DND-41 (cell line): Measurements from ENCODE around the gene SLC12A5.

Experiments
- ATAC-seq: fragments of 200-7000 bp; cut with Tn5 transposase; 3 replicates; pipeline ENCODE4 v1.9.1; 2021; ENCODE audit warnings: low read depth; ENCODE audit not compliant: insufficient read depth
- DNase-seq: peaks from one replicate; pipeline ENCODE4 v3.0.0-alpha.2; 2020
- H2AFZ ChIP-seq: 2 replicates; pipeline ENCODE4 v1.6.0; 2012; ENCODE audit warnings: low read depth, low read length
- H3K27ac ChIP-seq: 2 replicates; pipeline ENCODE4 v1.5.1; 2012; ENCODE audit warnings: low read length, inconsistent platforms
- H3K27me3 ChIP-seq: fragments of 200-600 bp; sonication (generic); 2 replicates; pipeline ENCODE4 v1.6.0; 2012; ENCODE audit warnings: low read length, mild to moderate bottlenecking, inconsistent platforms; ENCODE audit not compliant: insufficient read depth, poor library complexity
- H3K36me3 ChIP-seq: 2 replicates; pipeline ENCODE4 v1.5.1; 2012; ENCODE audit warnings: low read length, inconsistent platforms; ENCODE audit not compliant: insufficient read depth
- H3K4me1 ChIP-seq: 2 replicates; pipeline ENCODE4 v1.5.1; 2012; ENCODE audit warnings: mild to moderate bottlenecking, low read length; ENCODE audit not compliant: insufficient read depth
- H3K4me2 ChIP-seq: 2 replicates; pipeline ENCODE4 v1.6.0; 2012; ENCODE audit warnings: mild to moderate bottlenecking, moderate library complexity, low read length, inconsistent platforms; ENCODE audit not compliant: insufficient read depth
- H3K4me3 ChIP-seq, 2 experiments: fragments of 200-600 bp in 1 of 2; shearing (Covaris generic) in 1 of 2; 2 replicates each; pipeline ENCODE4 v1.5.1; 2012 to 2016; ENCODE audit warnings: inconsistent platforms in 2 of 2, low read length in 2 of 2, mild to moderate bottlenecking in 2 of 2, low read depth in 1 of 2, moderate library complexity in 1 of 2
- H3K79me2 ChIP-seq: 2 replicates; pipeline ENCODE4 v1.6.0; 2012; ENCODE audit warnings: low read length, inconsistent platforms; ENCODE audit not compliant: insufficient read depth
- H3K9ac ChIP-seq: 2 replicates; pipeline ENCODE4 v1.6.0; 2012; ENCODE audit warnings: low read depth, mild to moderate bottlenecking, inconsistent platforms, low read length, moderate library complexity
- H3K9me3 ChIP-seq: 2 replicates; pipeline ENCODE4 v1.5.1; 2012; ENCODE audit warnings: low read length, moderate library complexity, mild to moderate bottlenecking, inconsistent platforms; ENCODE audit not compliant: insufficient read depth, severe bottlenecking
- H4K20me1 ChIP-seq: 2 replicates; pipeline ENCODE4 v1.6.0; 2012; ENCODE audit warnings: low read length; ENCODE audit not compliant: insufficient read depth
- EZH2 ChIP-seq: IDR thresholded peaks from 3 replicates; pipeline ENCODE4 v1.6.1; 2012; ENCODE audit warnings: borderline replicate concordance, low read depth, mild to moderate bottlenecking, moderate library complexity, low read length, inconsistent platforms; ENCODE audit not compliant: severe bottlenecking
- TF ChIP-seq, protein P1 (sequence below): IDR thresholded peaks from 2 replicates; pipeline ENCODE4 v1.5.1; 2012; ENCODE audit warnings: borderline replicate concordance, low read length, moderate library complexity, mild to moderate bottlenecking; ENCODE audit not compliant: poor library complexity, severe bottlenecking; ENCODE audit errors: extremely low read depth

Gene SLC12A5

DNA sequence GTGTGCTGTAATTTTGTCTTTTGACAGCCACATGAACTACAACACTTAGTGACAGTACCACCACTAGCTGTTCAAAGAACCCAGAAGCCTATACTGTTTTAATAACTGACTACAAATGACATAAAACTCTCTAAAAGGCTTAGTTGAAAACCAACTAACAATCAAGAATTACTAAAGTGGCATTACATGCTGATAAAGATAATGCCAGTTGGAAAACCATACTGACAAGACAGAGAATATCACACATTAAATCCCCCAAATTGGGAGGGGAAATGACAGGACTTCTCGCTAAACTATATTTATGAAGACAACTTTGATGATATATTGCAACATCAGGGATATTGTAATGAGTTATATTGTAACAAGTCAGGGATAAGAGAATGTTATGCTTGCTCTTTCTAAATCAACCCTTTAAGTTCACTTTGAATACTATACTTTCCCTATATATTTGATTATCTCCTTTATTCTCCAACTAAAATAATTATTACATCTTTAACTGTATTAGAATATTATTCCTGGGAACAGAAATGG, 54.6 kb downstream of the SLC12A5 start:
- H3K4me3 ChIP-seq, result no peak overlapping the region
- H4K20me1 ChIP-seq, result peaks cover 92% of the 10 kb centered on the region
- no peak overlapping the region for H3K9ac ChIP-seq
- H3K9me3 ChIP-seq, result no peaks in the 10 kb centered on the region
- TF ChIP-seq, protein P1, sequence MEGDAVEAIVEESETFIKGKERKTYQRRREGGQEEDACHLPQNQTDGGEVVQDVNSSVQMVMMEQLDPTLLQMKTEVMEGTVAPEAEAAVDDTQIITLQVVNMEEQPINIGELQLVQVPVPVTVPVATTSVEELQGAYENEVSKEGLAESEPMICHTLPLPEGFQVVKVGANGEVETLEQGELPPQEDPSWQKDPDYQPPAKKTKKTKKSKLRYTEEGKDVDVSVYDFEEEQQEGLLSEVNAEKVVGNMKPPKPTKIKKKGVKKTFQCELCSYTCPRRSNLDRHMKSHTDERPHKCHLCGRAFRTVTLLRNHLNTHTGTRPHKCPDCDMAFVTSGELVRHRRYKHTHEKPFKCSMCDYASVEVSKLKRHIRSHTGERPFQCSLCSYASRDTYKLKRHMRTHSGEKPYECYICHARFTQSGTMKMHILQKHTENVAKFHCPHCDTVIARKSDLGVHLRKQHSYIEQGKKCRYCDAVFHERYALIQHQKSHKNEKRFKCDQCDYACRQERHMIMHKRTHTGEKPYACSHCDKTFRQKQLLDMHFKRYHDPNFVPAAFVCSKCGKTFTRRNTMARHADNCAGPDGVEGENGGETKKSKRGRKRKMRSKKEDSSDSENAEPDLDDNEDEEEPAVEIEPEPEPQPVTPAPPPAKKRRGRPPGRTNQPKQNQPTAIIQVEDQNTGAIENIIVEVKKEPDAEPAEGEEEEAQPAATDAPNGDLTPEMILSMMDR, result no peak
- no peak for TF ChIP-seq EZH2
- DNase-seq, result no peak
- ATAC-seq, result no peak
- H3K27me3 ChIP-seq, result no peaks in the 10 kb centered on the region
- H3K79me2 ChIP-seq, result peaks cover 100% of the 10 kb centered on the region
- H3K36me3 ChIP-seq, result peaks cover 28% of the 10 kb centered on the region
- H3K27ac ChIP-seq, result no peak overlapping the region
- H3K4me1 ChIP-seq, result peaks cover 38% of the 10 kb centered on the region
- H2AFZ ChIP-seq, result no peak overlapping the region
- no peak overlapping the region for H3K4me2 ChIP-seq

DNA sequence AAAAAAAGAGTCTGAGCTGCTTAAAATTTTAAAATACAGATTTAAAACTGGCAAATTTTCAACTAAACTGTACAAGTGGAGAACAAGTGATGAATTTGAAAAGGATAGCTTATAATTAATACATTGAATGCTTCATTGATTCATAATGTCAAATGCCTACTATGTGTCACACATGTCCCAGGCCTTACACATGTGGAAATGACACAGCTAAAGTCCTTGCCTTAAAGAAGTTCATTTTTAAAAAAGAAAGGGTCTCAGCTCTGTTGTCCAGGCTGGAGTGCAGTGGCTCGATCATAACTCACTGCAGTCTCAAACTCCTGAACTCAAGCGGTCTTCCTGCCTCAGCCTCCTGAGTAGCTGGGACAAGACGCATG, 55.8 kb downstream of the SLC12A5 start:
- peaks cover 18% of the 10 kb centered on the region for H3K36me3 ChIP-seq
- H3K9ac ChIP-seq, result no peak overlapping the region
- H3K4me2 ChIP-seq, result peak overlapping the region; percentile 36
- no peak overlapping the region for H2AFZ ChIP-seq
- H3K4me1 ChIP-seq, result peaks cover 40% of the 10 kb centered on the region
- DNase-seq (no peak), ATAC-seq (no peak)
- H3K27me3 ChIP-seq, result no peaks in the 10 kb centered on the region
- H3K4me3 ChIP-seq, result no peak overlapping the region
- TF ChIP-seq, protein P1, result no peak
- TF ChIP-seq EZH2, result no peak
- H4K20me1 ChIP-seq, result peaks cover 88% of the 10 kb centered on the region
- H3K27ac ChIP-seq, result no peak overlapping the region
- H3K79me2 ChIP-seq, result peaks cover 99% of the 10 kb centered on the region
- H3K9me3 ChIP-seq, result no peaks in the 10 kb centered on the region

DNA sequence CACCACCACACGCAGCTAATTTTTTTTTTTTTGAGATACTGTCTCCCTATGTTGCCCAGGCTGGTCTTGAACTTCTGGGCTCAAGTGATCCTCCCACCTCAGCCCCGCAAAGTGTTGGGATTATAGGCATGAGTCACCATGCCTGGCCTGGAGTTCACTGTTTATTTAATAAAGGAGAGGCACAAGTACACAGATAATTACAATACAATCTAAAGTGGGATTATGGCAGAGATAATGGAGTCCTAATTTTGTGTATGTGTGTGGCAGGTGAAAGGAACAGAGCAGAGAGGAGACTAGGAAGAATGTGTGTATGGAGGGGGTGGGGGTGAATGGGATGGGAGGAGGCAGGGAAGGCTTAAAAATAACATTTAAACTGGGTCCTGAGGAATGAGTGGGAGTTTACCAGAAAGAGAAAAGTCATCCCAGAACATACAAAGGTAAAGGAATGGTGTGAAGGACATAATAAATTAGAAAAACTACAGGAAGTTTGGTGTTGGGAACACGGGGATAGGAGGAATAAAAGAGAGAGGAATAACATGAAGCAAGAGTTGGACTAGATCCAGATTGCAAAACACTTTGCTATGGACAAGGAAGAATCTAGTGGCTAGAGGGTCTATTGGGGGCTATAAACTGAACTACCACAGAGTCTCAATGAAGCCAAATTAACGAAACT, 56.3 kb downstream of the SLC12A5 start:
- H3K9ac ChIP-seq, result no peak overlapping the region
- H3K4me1 ChIP-seq, result peaks cover 44% of the 10 kb centered on the region
- ATAC-seq (no peak), DNase-seq (no peak)
- no peaks in the 10 kb centered on the region for H3K9me3 ChIP-seq
- H4K20me1 ChIP-seq, result peaks cover 83% of the 10 kb centered on the region
- H3K27me3 ChIP-seq, result no peaks in the 10 kb centered on the region
- H2AFZ ChIP-seq, result no peak overlapping the region
- H3K4me2 ChIP-seq, result peak overlapping the region; percentile 36
- no peak overlapping the region for H3K4me3 ChIP-seq
- TF ChIP-seq EZH2, result no peak
- TF ChIP-seq, protein P1, result no peak
- H3K36me3 ChIP-seq, result peaks cover 18% of the 10 kb centered on the region
- no peak overlapping the region; the same call in 1 of the 2 replicates for H3K27ac ChIP-seq
- H3K79me2 ChIP-seq, result peaks cover 94% of the 10 kb centered on the region
